GM18858 (cell line): ENCODE results near the gene DYNC1H1.
A peak's percentile ranks its signal among the peaks of the same experiment; 100 is the strongest.

ENCODE experiments used
- ATAC-seq: cut with Tn5 transposase; IDR thresholded peaks from one replicate; pipeline ENCODE4 v1.9.1; 2021; ENCODE audit not compliant: unreplicated experiment

Gene DYNC1H1

GRCh38 chr14:101991352-101991751 lies 27.0 kb downstream of the DYNC1H1 start:
- no peak for ATAC-seq

GRCh38 chr14:101992708-101993107 lies 28.3 kb downstream of the DYNC1H1 start:
- ATAC-seq, result peak; percentile 80

GRCh38 chr14:101997429-101998336 lies 33.3 kb downstream of the DYNC1H1 start:
- no peak for ATAC-seq

- no peak for ATAC-seq
Measured at GRCh38 chr14:102000902-102001301, 36.5 kb downstream of the DYNC1H1 start.

GRCh38 chr14:102005336-102005735 lies 41.0 kb downstream of the DYNC1H1 start:
- no peak for ATAC-seq

DNA sequence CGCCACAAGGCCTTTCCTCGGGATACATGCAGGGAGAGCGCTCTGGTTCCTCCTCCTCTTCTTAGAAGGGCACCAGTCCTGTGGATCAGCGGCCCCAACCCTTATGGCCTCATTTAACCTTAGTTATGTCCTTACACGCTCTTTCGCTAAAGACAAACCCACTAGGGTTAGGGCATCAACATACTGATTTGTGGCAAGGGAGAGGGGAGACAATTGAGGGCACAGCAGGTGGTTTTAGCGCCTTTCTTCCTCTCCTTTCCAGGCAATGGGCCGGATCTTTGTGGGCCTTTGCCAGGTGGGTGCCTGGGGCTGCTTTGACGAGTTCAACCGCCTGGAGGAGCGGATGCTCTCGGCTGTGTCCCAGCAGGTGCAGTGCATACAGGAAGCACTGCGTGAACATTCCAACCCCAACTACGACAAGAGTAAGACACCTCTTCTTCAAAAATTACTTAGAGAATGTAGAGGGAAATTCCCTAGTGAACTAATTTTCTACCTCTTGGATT lies 43.6 kb downstream of the DYNC1H1 start:
- no peak for ATAC-seq

DNA sequence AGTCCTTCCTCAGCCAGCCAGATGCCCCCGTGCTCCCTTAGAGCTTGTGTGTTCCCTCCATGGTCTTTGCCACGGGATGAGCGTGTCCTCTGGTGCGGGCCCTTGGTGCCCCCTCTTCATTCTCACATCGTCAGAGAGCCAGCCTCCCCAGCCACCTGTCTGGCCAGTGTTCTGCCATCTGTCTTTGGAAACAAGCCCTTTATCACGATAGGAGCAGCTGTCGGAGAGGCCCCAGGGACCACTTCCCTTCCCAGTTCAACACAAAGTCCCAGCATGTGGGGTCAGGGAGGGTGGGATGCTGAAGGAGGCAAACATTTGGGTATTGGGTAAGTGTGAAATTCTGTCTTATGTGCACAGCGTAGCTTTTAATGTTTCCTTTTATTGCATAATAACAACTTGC lies 44.5 kb downstream of the DYNC1H1 start:
- ATAC-seq, result no peak

DNA sequence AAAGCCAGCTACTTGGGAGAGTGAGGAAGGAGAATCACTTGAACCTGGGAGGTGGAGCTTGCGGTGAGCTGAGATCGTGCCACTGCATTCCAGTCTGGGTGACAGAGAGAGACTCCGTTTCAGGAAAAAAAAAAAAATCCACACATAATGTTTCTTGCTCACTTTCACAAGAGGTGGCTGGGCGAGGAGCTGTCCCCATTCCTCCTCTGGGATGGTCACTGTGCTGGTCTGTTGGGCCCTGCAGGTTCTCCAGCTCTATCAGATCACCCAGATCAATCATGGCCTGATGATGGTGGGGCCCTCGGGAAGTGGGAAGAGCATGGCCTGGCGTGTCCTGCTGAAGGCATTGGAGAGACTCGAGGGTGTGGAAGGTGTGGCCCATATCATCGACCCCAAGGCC lies 47.3 kb downstream of the DYNC1H1 start:
- ATAC-seq, result no peak

DNA sequence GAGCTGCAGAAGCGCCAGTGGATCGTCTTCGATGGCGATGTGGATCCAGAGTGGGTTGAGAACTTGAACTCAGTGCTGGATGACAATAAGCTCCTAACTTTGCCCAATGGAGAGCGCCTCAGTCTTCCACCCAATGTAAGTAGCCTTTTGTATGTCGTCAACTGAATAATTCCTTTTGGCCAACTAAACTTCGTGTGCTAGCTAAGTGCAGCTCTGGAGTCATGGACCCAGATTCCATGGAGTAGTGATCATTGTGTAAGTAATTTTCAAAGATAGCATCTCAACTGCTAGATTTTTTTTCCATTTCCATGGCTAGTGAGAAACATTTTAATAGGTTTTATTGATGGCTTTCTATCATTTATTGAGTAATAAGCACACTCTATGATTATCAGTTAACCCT lies 48.0 kb downstream of the DYNC1H1 start:
- no peak for ATAC-seq

DNA sequence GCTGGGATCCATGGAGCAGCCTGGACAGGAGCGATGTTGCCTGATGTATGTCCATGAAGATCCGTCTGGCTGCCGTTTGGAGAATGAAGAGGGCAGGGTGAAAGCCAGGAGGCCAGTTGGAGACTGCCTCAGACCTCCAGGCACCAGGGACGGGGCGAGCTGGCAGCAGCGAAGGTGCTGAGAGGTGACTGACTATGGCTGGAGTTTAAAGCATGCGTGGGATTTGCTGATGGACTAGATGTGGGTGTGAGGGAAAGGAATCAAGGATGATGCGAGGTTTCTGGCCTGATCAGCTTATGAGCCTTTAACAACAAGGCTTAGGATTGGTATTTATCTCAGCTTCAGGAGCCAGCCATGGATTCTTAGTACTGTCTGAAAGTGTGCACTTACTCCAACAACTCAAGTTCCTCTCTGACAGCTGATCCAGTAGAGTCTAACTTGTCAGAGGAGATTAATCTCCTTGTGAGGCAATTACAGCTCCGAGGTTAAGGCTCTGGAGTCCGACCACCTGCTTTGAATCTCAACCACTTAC lies 49.4 kb downstream of the DYNC1H1 start:
- no peak for ATAC-seq

DNA sequence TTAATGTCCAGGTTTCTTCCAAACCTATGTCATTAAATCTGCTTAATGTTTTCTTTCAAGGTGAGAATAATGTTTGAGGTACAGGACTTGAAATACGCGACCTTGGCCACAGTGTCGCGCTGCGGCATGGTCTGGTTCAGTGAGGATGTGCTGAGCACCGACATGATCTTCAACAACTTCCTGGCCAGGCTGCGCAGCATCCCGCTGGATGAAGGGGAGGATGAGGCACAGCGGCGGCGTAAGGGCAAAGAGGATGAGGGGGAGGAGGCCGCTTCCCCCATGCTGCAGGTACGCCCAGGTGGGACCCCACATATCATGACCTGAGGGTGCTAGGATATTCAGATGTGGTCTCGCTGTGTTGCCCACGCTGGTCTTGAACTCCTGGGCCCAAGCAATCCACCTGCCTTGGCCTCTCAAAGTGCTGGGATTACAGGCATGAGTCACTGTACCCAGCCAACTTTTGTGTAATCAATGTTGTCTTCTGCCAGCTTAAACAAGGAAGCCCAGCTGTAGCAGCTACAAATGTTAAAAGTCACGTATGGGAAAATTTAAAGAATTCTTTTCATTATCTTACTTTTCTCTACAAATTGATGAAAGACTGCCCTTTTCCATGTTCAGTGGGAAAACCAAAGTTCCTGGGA lies 50.8 kb downstream of the DYNC1H1 start:
- no peak for ATAC-seq

GRCh38 chr14:102015771-102016170 lies 51.4 kb downstream of the DYNC1H1 start:
- no peak for ATAC-seq

GRCh38 chr14:102016420-102017090 lies 52.2 kb downstream of the DYNC1H1 start:
- ATAC-seq, result no peak

DNA sequence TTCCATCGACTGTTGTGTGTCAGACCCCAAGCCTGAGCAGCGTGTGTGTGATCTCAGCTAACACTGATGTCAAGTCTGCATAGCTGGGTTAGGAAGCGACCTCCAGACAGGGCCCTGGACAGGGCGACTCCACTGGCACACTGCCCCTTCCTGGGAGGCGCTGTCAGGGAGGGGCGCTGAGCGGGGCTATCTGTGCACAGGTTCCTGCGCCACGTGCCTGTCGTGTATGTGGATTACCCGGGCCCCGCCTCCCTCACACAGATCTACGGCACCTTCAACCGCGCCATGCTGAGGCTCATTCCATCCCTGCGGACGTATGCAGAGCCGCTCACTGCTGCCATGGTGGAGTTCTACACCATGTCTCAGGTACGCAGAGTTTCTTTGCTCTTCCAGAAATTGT lies 53.9 kb downstream of the DYNC1H1 start:
- ATAC-seq, result no peak

DNA sequence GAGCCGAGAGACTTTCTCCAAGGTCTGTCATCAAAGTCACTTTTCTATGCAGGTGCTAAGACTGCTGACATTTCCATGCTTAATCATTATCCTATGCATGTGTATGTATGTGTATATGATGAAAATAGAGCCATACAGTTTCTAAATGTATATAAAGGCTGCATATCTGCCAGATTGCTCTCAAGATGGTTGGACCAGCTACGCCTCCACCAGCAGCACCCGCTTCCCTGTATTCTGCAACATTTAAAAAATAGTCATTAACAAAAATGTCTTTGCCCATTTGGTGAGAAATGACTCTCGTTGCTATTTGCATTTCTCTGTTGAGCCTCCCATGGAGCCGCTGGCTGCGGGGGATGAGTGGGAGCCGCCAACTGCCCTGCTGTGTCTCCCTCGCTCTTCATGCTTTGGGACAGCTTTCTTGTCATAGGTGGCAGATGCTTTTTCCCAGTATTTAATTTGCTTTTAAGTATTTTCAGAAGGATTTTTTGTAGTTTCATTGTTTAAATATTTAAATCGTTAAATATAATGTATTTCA lies 54.7 kb downstream of the DYNC1H1 start:
- no peak for ATAC-seq

DNA sequence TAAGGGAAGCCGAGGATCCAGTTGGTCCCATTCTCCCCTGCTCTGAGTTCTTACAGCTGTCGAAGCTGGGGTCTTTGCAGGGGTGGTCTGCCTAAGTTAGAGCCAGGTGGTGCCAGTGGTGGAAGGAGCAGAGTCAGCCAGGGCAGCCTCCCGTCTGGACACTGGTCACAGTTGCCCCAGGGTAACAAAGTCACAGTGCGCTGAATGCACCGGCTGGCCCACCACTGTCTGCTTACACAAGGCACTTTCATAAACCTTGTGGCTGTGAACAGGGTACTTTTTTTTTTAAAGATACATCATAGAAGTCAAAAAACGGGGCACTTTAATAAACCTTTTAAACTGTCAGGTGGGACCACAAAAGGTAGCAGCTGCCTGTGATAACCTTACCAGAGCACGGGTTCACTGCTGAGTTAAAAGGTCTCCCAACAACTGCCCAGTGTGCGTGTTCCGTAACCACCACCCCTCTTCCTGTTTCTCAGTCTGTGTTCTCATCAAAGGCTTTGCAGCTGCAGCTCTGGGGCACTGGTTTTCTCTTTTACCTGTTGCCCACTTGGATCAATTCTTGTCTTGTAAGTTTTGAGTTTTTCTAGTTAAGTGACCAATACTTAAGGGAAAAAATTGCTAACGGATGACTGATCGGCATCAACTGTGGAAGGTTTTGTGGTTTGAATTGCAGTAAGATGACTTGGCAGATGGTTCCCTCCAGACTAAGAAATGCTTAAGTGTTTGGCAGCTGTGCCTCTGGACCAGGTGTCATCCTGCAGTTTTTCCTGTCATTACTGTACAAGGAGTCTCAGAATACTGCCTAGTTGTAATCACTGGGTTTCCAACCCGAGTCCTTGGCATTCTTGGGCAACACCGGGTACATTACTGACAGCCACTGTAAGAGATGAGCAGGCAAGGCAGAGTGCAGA lies 55.9 kb downstream of the DYNC1H1 start:
- ATAC-seq, result no peak

DNA sequence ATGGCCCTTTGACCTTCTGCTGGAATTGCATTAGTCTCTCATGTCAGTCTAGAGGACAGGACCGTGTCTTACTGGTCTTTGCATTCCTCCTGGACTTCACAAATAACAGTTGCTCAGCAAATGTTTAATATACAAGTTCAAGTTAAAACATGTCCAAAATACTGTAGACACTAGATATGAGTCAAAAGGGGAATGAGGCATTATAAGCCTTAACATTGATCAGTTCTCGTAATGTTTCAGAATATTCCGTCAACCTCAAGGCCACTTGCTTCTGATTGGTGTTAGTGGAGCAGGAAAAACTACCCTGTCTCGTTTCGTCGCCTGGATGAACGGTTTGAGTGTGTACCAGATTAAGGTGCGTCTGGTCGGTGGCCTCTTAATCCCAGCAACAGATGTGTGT lies 62.6 kb downstream of the DYNC1H1 start:
- ATAC-seq, result no peak

- no peak for ATAC-seq
Measured at GRCh38 chr14:102027951-102028350, 63.6 kb downstream of the DYNC1H1 start.

- no peak for ATAC-seq
Measured at GRCh38 chr14:102028733-102029132, 64.4 kb downstream of the DYNC1H1 start.

- no peak for ATAC-seq
Measured at GRCh38 chr14:102029956-102030355, 65.6 kb downstream of the DYNC1H1 start.
